ENCODE results near the gene ICAM1. TPM values are rescaled to one million over a fixed set of nuclear protein-coding genes. Genes with fewer than 3 reads are reported as not detected.
A peak's percentile ranks its signal among the peaks of the same experiment; 100 is the strongest.

ICAM1 gene
- total RNA-seq, 1 experiment from 2014 or later: 2.3 TPM

DNA sequence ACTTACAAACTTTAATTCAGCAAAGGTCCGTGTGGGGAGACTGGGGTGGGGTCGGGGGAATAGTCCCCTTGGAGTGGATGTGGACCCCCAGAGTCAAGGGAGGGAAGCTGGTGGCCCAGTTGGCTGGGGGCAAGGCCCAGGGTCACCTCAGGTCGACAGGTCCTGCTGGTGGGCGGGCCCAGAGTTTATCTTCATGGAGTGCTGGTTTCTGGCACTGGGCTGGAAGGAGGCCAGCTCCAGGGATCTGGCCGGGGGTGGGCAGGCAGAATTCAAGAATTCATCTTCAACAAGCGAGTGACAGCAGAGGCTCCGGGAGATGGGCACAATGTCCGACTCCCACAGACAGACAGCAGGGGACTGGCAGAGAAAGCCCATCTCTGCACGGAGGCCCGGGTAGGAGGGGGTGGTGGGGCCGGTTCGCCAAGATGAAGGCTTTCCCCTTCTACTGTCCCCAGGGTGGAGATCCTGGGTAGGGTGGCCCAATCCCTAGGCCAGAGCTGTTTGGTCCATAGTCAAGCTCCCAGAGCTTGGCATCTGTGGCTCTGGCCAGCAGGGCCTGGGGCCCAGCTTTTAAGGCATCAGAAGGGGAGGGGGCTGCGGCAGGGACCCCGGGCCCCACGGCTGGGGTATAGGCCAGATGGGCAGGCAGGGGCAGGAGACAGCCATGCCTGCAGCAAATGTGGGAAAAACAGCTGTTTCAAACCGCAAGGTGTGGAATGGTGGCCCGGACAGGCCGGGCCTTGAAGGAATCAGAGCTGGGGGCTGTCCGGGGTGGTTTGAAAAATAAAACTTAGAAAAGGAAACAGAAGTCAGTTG lies 45.5 kb downstream of the ICAM1 start:
- no peak overlapping the region for H3T11ph ChIP-seq (ENCODE audit: low read length)
- no peak overlapping the region for H2AFZ ChIP-seq (ENCODE audit: low read length)
- H3K4ac ChIP-seq (ENCODE audit: low read depth, low read length): no peak overlapping the region
- H2BK20ac ChIP-seq (ENCODE audit: low read depth, low read length, poor library complexity, severe bottlenecking): no peak overlapping the region
- Mint-ChIP-seq H3K27me3 (ENCODE audit: low read depth) (peaks cover 2% of the 10 kb centered on the region), H3K27ac (peak overlapping the region; percentile 77 to 92 (median 90); a peak in 5 of 7 replicates), H3K9me3 (no peaks in the 10 kb centered on the region), H3K4me3 (peak overlapping the region; percentile 87 to 93), H3K36me3 (ENCODE audit: insufficient read depth in 1 of 3, low read depth in 3 of 3) (peaks cover 13 to 46% (median 26%) of the 10 kb centered on the region in 3 experiments), H3K4me1 (peaks cover 11 to 14% of the 10 kb centered on the region in 2 experiments)
- H2AK5ac ChIP-seq (ENCODE audit: insufficient read length, low read length): no peak overlapping the region
- WGBS (ENCODE audit: extremely low coverage, insufficient read length, low lambda C conversion rate): no CpG with 5 or more reads among the region's 19 CpGs
- no peak overlapping the region for H2BK12ac ChIP-seq (ENCODE audit: insufficient read length, low read depth, low read length)
- H2BK120ac ChIP-seq (ENCODE audit: low read depth, low read length, poor library complexity, severe bottlenecking): no peak overlapping the region
- H3K56ac ChIP-seq (ENCODE audit: insufficient read length, low read depth, low read length): no peak overlapping the region
- H2BK5ac ChIP-seq (ENCODE audit: insufficient read length, low read length): no peak overlapping the region
- no peak overlapping the region for H4K5ac ChIP-seq (ENCODE audit: insufficient read length, low read depth, low read length)
- no peak overlapping the region for H3K23ac ChIP-seq (ENCODE audit: insufficient read length, low read depth, low read length)
- peak overlapping the region; percentile 0 for H3K4me2 ChIP-seq (ENCODE audit: insufficient read depth, insufficient read length, low read length)
- no peaks in the 10 kb centered on the region for H3K79me1 ChIP-seq (ENCODE audit: insufficient read depth, low read depth, low read length, poor library complexity, severe bottlenecking)
- no peaks in the 10 kb centered on the region for H4K20me1 ChIP-seq (ENCODE audit: control insufficient read depth, insufficient read depth, insufficient read length)
- no peak overlapping the region for H3K18ac ChIP-seq (ENCODE audit: insufficient read length, low read depth, low read length)
- H3K14ac ChIP-seq (ENCODE audit: insufficient read depth, low read length): no peak overlapping the region
- no peak overlapping the region for H4K91ac ChIP-seq (ENCODE audit: insufficient read length, low read depth, low read length)
- no peak for DNase-seq
- H4K8ac ChIP-seq (replicated peaks; ENCODE audit: insufficient read length, low read depth, low read length): no peak overlapping the region
- H3K27me3 ChIP-seq (ENCODE audit: insufficient read depth, low read length): no peaks in the 10 kb centered on the region
- H3K4me1 ChIP-seq (ENCODE audit: insufficient read depth, low read length): no peaks in the 10 kb centered on the region
- H3K9ac ChIP-seq (ENCODE audit: extremely low read depth, insufficient read length, low read length): no peak overlapping the region
- no peaks in the 10 kb centered on the region for H3K9me3 ChIP-seq (ENCODE audit: control insufficient read depth, low read depth, low read length)
- H3K23me2 ChIP-seq (ENCODE audit: insufficient read length, low read depth, low read length, poor library complexity, severe bottlenecking): peaks cover 3% of the 10 kb centered on the region
- no peaks in the 10 kb centered on the region for H3K79me2 ChIP-seq (ENCODE audit: insufficient read depth, low read length)
- TF ChIP-seq, protein P1, sequence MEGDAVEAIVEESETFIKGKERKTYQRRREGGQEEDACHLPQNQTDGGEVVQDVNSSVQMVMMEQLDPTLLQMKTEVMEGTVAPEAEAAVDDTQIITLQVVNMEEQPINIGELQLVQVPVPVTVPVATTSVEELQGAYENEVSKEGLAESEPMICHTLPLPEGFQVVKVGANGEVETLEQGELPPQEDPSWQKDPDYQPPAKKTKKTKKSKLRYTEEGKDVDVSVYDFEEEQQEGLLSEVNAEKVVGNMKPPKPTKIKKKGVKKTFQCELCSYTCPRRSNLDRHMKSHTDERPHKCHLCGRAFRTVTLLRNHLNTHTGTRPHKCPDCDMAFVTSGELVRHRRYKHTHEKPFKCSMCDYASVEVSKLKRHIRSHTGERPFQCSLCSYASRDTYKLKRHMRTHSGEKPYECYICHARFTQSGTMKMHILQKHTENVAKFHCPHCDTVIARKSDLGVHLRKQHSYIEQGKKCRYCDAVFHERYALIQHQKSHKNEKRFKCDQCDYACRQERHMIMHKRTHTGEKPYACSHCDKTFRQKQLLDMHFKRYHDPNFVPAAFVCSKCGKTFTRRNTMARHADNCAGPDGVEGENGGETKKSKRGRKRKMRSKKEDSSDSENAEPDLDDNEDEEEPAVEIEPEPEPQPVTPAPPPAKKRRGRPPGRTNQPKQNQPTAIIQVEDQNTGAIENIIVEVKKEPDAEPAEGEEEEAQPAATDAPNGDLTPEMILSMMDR (conservative IDR thresholded peaks at IDR 0.05): no peak
- no peak overlapping the region for H3K27ac ChIP-seq (ENCODE audit: insufficient read length, low read depth, low read length)
- H2BK15ac ChIP-seq (ENCODE audit: low read depth, low read length): no peak overlapping the region
